ENCODE data around the gene OBSCN. TPM values are rescaled to one million over a fixed set of nuclear protein-coding genes. Genes with fewer than 3 reads are reported as not detected.
A peak's percentile ranks its signal among the peaks of the same experiment; 100 is the strongest.

Gene OBSCN
- total RNA-seq, 1 donor from 2014 or later: 10.2 TPM

DNA sequence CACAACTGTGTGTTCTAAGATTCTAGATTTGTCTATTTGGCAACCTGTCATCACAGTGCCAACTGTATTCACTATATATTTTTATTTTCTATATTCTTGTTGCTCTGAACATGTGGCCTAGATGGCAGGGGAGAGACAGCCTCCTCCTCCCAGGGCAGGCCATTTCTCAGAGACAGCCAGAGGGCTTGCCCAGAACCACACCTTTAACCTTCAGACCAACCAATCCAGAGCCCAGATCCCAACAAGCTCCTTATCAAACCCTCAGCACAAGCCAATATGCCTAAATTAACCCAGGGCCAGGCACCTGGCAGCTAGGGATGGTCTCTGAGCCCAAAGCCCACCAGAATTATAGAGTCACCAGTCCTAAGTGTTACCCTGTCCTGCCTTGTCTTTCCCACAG lies 179.5 kb downstream of the OBSCN start:
- H3K4me3 Mint-ChIP-seq (ENCODE audit: unreplicated experiment): no peak overlapping the region
- no peaks in the 10 kb centered on the region for H3K36me3 Mint-ChIP-seq (ENCODE audit: low read depth)
- no peaks in the 10 kb centered on the region for H3K9me3 Mint-ChIP-seq (ENCODE audit: low read depth)
- H3K27ac Mint-ChIP-seq (ENCODE audit: unreplicated experiment): no peak overlapping the region
- H3K27me3 Mint-ChIP-seq (ENCODE audit: low read depth): peaks cover 3% of the 10 kb centered on the region
- peaks cover 5% of the 10 kb centered on the region for H3K4me1 Mint-ChIP-seq (ENCODE audit: low read depth)
- TF ChIP-seq, protein P1, sequence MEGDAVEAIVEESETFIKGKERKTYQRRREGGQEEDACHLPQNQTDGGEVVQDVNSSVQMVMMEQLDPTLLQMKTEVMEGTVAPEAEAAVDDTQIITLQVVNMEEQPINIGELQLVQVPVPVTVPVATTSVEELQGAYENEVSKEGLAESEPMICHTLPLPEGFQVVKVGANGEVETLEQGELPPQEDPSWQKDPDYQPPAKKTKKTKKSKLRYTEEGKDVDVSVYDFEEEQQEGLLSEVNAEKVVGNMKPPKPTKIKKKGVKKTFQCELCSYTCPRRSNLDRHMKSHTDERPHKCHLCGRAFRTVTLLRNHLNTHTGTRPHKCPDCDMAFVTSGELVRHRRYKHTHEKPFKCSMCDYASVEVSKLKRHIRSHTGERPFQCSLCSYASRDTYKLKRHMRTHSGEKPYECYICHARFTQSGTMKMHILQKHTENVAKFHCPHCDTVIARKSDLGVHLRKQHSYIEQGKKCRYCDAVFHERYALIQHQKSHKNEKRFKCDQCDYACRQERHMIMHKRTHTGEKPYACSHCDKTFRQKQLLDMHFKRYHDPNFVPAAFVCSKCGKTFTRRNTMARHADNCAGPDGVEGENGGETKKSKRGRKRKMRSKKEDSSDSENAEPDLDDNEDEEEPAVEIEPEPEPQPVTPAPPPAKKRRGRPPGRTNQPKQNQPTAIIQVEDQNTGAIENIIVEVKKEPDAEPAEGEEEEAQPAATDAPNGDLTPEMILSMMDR (IDR thresholded peaks at IDR 0.05): no peak
- DNase-seq (ENCODE audit: low spot score): no peak

DNA sequence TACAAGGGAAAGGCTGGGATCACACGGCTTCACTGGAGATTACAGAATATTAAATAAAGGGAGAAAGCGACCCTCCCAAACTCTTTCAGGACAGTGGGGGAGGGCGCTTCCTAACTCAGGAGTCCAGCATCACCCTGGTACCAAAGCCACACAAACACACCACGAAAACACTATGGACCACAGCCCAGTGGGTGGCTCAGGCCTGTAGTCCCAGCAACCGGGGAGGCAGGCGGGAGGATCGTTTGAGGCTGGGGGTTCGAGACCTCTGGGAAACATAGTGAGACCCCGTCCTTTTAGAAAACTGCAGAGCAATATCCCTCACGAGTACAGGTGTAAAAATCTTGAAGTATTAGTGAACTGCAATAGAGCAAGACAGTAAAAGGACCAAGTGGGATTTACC lies 182.8 kb downstream of the OBSCN start:
- TF ChIP-seq, protein P1 (IDR thresholded peaks at IDR 0.05): no peak
- H3K9me3 Mint-ChIP-seq (ENCODE audit: low read depth): no peaks in the 10 kb centered on the region
- no peak overlapping the region for H3K27ac Mint-ChIP-seq (ENCODE audit: unreplicated experiment)
- H3K4me3 Mint-ChIP-seq (ENCODE audit: unreplicated experiment): no peak overlapping the region
- peaks cover 21% of the 10 kb centered on the region for H3K4me1 Mint-ChIP-seq (ENCODE audit: low read depth)
- peak; percentile 34 for DNase-seq (ENCODE audit: low spot score)
- no peaks in the 10 kb centered on the region for H3K27me3 Mint-ChIP-seq (ENCODE audit: low read depth)
- peaks cover 3% of the 10 kb centered on the region for H3K36me3 Mint-ChIP-seq (ENCODE audit: low read depth)

DNA sequence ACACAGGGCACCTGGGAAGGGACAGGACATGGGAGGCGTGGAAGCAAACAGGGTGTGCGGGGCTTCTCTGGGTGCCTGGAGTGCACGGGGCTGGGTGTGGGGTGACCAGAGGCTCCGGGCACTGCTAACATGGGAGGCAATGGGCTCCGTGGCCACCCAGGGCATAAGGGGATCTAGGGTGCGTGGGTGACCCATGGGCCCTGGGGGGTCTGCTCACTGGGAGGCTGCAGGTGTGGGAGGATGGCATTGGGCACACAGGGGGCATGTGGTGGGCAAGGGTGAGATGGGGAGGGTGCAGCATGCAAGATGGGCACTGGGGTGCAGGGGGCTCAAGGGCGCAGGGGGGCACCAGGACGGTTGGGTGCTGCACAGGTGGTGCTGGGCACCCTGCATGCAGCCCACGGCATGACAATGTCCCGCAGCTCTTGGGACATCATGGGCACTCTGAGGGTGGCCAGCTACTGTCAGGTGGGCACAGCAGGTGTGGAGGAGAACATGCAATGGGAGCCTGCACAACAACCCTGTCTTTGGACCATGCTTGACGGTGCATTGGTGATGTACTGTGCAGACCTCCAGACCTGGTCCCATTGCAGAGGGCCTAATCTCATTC lies 183.7 kb downstream of the OBSCN start:
- no peak overlapping the region for H3K4me3 Mint-ChIP-seq (ENCODE audit: unreplicated experiment)
- peaks cover 9% of the 10 kb centered on the region for H3K36me3 Mint-ChIP-seq (ENCODE audit: low read depth)
- no peak overlapping the region for H3K27ac Mint-ChIP-seq (ENCODE audit: unreplicated experiment)
- no peaks in the 10 kb centered on the region for H3K9me3 Mint-ChIP-seq (ENCODE audit: low read depth)
- no peaks in the 10 kb centered on the region for H3K27me3 Mint-ChIP-seq (ENCODE audit: low read depth)
- TF ChIP-seq, protein P1 (IDR thresholded peaks at IDR 0.05): no peak
- peaks cover 21% of the 10 kb centered on the region for H3K4me1 Mint-ChIP-seq (ENCODE audit: low read depth)
- DNase-seq (ENCODE audit: low spot score): peak; percentile 83

DNA sequence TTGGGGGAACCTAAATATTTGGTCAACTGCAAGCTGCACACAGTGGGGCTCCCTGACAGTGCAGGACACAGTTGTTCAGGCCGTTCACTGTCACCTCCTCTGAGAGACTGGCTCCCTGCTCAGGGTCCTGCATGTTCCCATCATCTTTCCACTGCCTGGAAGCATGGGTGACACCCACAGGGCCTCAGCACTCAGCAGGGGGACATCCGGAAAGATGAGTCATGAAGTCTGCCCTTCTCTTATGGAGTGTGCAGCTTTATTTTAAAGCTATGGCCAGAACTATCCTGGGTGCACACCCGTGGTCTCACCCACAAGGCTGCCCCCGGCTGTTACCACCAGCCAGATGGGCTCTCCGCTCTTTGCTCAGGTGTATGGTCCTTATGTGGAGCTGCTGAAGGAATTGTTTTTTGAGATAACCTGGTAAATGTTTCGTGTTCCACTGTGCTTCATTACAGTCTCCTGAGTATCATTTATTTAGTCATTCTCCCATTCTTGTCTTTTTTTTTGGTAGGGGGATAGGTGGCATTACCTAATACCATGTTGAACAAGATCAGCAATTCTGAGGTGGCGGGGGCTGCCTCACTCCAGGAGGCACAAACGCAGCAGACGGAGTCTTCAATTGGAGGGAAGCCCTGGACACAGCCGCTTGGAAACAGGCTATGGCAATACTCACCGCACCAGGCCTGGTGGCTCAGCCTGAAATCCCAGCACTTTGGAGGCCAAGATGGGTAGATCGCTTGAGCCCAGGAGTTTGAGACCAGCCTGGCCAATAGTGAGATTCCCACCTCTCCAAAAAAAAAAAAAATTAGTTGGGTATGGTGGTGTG lies 184.5 kb downstream of the OBSCN start:
- no peaks in the 10 kb centered on the region for H3K27me3 Mint-ChIP-seq (ENCODE audit: low read depth)
- DNase-seq (ENCODE audit: low spot score): peak; percentile 56
- TF ChIP-seq, protein P1 (IDR thresholded peaks at IDR 0.05): no peak
- no peak overlapping the region for H3K4me3 Mint-ChIP-seq (ENCODE audit: unreplicated experiment)
- peaks cover 11% of the 10 kb centered on the region for H3K36me3 Mint-ChIP-seq (ENCODE audit: low read depth)
- peaks cover 21% of the 10 kb centered on the region for H3K4me1 Mint-ChIP-seq (ENCODE audit: low read depth)
- peak overlapping the region; percentile 28 for H3K27ac Mint-ChIP-seq (ENCODE audit: unreplicated experiment)
- H3K9me3 Mint-ChIP-seq (ENCODE audit: low read depth): no peaks in the 10 kb centered on the region

DNA sequence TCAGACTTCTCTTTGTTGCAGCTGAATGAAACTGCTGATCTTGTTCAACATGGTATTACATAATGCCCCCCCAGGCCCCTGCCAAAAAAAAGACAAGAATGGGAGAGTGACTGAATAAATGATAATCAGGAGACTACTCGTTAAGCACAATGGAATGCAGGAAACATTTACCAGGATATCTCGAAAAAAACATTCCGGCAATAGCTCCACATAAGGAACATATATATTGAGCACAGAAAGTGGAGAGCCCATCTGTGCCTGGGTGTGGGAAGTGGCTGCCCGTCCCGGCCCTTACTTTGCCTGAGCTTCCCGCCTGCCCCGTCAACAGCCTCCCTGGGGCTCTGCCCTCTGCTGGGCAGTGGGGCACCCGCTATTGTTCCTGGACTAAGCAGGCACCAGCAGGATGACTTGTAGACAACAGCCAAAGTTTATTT lies 185.4 kb downstream of the OBSCN start:
- peaks cover 21% of the 10 kb centered on the region for H3K4me1 Mint-ChIP-seq (ENCODE audit: low read depth)
- no peaks in the 10 kb centered on the region for H3K9me3 Mint-ChIP-seq (ENCODE audit: low read depth)
- peak overlapping the region; percentile 51 for H3K27ac Mint-ChIP-seq (ENCODE audit: unreplicated experiment)
- no peaks in the 10 kb centered on the region for H3K27me3 Mint-ChIP-seq (ENCODE audit: low read depth)
- peaks cover 14% of the 10 kb centered on the region for H3K36me3 Mint-ChIP-seq (ENCODE audit: low read depth)
- H3K4me3 Mint-ChIP-seq (ENCODE audit: unreplicated experiment): no peak overlapping the region
- DNase-seq (ENCODE audit: low spot score): peak; percentile 70
- TF ChIP-seq, protein P1 (IDR thresholded peaks at IDR 0.05): peak; percentile 76
